HG02884 (cell line): ENCODE results near the gene MYH7.
"Not testable (repeated sequence)": the region's sequence is repeated elsewhere in the genome, so short reads cannot be mapped to it uniquely, and the experiment has no call there.

Experiments
- ATAC-seq: cut with Tn5 transposase; IDR thresholded peaks from one replicate; pipeline ENCODE4 v1.9.1; 2021; ENCODE audit warnings: mild to moderate bottlenecking, moderate library complexity; ENCODE audit not compliant: unreplicated experiment

MYH7 gene

GRCh38 chr14:23435543-23436326, at the start of gene MYH7:
MYH7 (minus strand) TSS chr14:23435660; CDS start chr14:23433732, 1,928 bp downstream.
- no peak for ATAC-seq

GRCh38 chr14:23483236-23483854, 47.9 kb upstream of the MYH7 start:
- ATAC-seq = no peak

DNA sequence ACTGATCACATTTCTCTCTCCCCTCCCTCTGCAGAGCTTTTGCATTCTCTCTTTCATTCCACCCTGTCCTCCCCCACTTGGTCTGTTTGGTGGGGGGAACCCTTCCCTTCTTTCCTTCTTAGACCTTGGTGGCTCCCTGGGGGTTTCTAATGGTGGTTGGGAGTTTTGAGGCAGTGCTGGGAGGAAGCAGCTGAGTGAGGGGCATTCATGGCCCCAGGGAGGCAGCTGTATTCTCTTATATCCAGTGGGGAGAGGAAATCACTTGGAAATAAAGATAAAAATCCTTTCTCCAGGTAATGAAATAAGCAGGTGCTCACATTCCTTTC, 47.3 kb upstream of the MYH7 start:
- no peak for ATAC-seq

GRCh38 chr14:23481979-23482822, 46.7 kb upstream of the MYH7 start:
- ATAC-seq = no peak

DNA sequence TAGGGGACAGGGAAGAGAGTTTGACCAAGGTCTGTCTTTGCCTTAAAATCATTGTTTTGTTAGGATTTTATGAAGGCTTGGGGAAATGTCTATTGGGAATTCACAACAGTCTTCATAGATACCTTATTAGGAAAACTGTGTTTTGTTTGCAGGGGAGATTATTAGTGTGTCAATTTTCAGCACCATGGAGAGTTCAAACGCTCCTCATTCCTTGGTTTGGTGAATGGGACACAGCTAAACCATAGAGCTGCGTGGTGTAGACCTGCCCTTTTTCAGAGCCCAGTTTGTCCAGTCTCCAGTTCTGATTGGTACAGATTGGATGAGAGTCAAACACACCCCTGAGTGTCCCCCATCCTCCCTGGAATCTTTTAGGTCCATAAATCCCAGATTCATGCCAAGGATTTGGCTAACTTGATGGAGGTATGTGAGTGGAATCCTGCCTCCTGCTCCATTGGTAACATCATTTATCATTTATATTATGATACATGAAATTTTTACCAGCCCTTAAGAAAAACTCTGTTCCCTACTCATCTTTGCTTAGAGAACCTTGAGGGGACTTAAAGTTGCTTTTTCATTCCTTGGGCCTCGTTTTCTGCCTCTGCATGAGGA, 46.0 kb upstream of the MYH7 start:
- no peak for ATAC-seq

DNA sequence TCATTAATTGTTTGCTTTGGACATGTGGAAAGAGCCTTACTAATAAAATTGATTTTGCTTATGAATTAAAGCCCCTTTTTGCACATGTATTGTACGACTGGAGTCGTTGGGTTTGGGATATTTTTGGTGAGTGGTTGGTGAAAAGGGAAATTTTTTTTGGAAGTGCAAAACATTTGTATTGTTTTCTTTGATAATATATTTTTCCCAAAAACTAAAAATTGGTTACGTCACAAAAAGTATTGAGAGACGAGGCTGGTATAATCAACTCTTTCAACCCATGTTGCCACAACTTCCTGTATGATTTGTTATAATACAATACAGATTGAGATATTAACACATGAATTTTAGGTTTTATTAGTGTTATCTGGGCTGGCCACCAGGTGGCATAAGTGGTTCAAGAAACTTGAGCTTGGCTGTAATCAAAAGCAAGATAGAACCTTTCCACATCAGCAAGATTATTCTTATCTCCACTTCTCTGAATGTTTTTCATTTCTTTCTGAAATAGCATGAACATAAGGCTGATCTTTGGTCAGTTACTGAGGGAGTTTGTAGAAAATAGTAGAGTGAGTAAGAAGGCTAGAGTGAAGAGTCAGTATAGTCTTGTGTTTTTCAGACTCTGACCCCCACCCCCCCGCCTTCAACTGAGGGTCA, 42.8 kb upstream of the MYH7 start:
- ATAC-seq = no peak

GRCh38 chr14:23470947-23471346, 35.5 kb upstream of the MYH7 start:
- no peak for ATAC-seq

- ATAC-seq = peak; percentile 4
These were observed 34.5 kb upstream of the MYH7 start for GRCh38 chr14:23469906-23470403.

DNA sequence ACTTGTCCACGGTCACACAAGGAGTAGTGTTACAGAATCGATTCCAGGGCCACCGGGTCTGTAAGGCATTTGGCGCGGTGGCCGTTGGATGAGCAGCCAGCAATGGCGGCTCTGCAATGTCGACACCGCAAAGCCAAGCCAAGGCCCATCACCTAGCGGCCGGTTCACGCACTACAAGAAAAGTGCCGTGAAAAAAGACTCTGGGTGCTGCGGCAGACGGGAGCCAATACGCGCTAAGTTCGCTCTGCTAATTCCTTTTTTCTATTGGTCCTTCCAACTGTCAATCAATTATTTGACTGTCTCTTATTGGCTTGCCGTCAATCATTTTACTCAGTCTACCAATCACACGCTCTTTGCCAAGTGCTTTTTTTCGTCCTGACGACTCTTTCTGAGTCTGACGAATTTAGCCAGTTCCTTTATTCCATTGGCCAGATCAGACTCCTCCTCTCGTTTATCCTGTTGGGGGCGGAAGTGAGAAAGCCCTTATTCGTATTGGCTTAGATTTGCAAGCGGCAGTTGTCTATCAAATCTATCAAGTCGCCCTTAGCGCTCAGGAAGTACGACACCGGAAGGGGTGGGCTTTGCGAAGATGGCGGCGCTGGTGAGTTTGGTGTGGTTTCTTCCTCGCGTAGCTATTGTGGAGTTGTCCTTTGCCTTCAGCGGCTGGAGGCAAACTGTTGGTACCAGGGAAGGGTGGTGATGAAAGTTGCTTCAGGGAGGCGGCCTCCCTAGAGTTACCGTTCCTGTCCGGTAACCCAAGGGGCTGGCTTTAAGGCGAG, 33.9 kb upstream of the MYH7 start, which contains the start of gene NGDN:
Gene NGDN, plus strand, starts transcription at position 577 of the 779 bp plus-strand sequence. Its CDS starts 13 bp downstream, at position 590.
- ATAC-seq = peak; percentile 94

DNA sequence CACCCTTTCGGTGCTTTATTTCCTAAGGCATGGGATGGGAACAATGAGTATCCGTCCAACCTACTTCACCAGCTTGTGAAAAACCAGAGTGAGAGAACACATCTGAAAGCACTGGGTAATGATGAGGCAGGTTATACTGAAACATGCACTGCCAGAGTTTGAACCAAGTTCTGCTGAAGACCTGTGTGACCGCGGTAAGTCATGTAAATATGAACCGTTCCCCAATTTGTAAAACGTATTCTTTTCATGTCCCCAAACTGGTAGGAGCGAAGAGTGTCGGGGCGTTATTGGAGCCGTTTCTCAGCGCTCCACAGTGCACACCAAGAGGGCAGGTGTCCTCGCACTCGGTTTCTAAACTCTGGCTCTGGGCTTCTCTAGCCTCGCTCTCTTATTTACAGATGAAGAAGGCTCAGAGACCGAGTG, 33.3 kb upstream of the MYH7 start:
- ATAC-seq = no peak

- ATAC-seq = no peak
These were observed 29.8 kb upstream of the MYH7 start for GRCh38 chr14:23465261-23465660.

DNA sequence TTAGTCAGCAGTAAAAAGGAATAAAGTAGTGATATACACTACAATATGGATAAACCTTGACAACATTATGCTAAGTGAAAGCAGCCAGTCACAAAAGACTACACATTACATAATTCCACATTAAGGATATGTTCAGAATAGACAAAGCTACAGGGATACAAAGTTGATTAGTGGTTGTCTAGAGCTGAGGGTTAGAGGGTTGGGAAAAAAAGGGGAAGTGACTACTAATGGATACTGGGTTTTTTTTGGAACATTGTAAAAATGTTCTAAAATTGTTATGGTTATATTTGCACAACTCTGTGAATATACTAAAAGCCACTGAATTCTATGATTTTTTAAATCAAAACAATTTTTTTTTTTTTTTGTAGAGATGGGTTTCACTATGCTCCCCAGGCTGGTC, 29.2 kb upstream of the MYH7 start:
- ATAC-seq = no peak

DNA sequence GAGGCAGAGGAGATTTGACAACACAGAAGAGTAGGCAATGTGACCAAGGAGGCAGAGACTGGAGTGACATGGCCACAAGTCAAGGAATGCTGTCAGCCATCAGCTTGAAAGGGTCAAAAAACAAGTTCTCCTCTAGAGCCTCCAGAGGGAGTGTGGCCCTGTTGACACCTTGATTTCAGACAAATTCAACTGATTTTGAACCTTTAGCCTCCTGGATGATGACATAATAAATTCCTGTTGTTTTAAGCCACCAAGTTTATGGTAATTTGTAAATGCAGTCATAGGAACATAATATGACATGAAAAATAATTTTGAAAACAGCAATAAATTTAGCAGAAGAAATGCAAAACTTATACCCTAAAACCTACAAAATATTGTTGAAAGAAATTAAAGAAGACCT, 25.5 kb upstream of the MYH7 start:
- ATAC-seq = no peak

DNA sequence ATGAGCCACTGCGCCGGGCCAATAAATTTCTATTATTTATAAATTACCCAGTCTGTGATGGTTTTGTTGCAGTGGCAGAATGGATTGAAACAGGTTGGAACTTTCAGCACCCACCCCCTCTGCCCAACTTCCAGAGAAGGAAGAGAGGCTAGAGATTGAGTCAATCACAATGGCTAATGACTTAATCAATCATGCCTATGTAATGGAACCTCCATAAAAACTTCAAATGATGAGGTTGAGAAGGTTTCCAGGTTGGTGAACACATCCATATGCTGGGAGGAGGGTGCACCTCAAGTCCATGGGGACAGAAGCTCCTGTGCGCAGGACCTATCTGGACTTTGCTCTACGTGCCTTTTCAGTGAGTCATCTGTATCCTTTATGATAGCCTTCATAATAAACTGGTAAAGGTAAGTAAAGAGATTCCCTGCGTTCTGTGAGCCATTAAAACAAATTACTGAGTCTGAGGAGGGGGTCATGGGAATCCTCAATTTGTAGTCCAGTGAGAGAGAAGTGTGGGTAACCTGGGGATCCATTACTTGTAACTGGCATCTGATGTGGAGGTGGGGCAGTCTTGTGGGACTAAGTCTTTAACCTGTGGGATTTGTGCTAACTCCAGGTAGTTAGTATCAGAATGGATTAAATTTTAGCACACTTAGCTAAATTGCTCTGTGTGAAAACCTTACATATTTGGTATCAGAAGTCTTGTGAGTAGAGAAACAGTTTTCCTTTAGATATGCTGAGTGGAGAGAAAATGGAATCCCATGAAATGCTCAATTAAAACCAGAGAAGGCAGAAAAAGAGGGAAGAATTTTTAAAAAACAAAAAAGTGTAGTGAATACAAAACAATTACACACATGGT, 22.4 kb upstream of the MYH7 start:
- ATAC-seq = no peak

DNA sequence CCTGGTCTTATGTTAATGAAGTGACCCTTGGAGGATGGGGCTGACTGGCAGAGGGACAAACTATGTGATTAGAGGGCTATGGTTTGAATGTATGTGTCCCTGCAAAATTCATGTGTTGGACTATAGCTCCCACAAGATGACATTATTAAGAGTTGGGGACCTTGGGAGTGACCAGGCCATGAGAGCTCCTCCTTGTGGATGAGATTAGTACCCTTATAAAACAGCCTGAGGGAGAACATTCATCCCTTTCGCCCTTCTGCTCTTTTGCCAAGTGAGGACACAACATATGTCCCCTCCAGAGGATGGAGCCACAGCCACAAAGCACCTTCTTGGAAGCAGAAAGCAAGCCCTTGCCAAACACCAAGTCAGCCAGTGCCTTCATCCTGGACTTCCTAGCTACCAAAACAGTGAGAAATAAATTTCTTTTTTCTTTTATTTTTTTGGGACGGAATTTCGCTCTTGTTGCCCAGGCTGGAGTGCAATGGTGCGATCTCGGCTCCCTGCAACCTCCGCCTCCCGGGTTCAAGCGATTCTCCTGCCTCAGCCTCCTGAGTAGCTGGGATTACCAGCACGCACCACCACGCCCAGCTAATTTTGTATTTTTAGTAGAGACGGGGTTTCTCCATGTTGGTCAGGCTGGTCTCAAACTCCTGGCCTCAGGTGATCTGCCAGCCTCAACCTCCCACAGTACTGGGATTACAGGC, 21.6 kb upstream of the MYH7 start:
- ATAC-seq = not testable (repeated sequence)

GRCh38 chr14:23454445-23454856, 19.0 kb upstream of the MYH7 start:
- ATAC-seq = no peak

GRCh38 chr14:23452237-23452636, 16.8 kb upstream of the MYH7 start:
- no peak for ATAC-seq

DNA sequence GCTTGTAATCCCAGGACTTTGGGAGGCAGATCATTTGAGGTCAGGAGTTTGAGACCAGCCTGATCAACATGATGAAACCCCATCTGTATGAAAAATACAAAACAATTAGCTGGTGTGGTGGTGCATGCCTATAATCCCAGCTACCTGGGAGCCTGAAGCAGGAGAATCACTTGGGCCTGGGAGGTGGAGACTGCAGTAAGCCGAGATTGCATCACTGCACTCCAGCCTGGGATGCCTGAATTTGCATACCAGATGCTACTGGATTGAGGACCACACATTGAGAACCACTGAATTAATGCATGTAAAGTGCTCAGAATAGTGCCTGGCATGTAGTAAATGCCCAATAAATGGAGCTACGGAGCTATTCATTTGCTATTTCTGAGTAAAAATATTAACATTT, 14.9 kb upstream of the MYH7 start:
- ATAC-seq = no peak
